ENCODE data around the gene DNAH14.

DNA sequence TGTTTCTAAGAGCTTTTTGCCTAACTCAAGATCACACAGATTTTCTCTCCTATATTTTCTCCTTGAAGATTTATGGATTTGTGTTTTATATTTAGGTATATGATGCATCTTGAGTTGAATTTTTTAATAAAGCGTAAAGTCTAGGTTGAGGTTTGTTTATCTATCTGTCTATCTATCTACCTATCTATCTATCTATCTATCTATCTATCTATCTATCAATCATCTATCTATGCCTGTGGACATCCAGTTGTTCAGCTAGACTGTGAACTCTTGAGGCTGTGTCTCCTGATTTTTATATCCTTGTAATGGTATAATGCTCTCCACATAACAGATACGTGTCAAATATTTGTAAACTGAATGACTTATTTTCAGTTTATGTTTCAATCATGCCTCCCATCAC, 120.1 kb downstream of the DNAH14 start:
- no peak for TF ChIP-seq RAD21 (IDR thresholded peaks at IDR 0.05; ENCODE audit: low read length)
- TF ChIP-seq, protein P1, sequence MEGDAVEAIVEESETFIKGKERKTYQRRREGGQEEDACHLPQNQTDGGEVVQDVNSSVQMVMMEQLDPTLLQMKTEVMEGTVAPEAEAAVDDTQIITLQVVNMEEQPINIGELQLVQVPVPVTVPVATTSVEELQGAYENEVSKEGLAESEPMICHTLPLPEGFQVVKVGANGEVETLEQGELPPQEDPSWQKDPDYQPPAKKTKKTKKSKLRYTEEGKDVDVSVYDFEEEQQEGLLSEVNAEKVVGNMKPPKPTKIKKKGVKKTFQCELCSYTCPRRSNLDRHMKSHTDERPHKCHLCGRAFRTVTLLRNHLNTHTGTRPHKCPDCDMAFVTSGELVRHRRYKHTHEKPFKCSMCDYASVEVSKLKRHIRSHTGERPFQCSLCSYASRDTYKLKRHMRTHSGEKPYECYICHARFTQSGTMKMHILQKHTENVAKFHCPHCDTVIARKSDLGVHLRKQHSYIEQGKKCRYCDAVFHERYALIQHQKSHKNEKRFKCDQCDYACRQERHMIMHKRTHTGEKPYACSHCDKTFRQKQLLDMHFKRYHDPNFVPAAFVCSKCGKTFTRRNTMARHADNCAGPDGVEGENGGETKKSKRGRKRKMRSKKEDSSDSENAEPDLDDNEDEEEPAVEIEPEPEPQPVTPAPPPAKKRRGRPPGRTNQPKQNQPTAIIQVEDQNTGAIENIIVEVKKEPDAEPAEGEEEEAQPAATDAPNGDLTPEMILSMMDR (conservative IDR thresholded peaks at IDR 0.05; ENCODE audit: low read depth, low read length) = no peak
- TF ChIP-seq RFX5 (IDR thresholded peaks at IDR 0.05; ENCODE audit: low read depth, low read length) = no peak
- TF ChIP-seq FOS (IDR thresholded peaks at IDR 0.05; ENCODE audit: low read depth, low read length) = no peak
- TF ChIP-seq RCOR1 (IDR thresholded peaks at IDR 0.05; ENCODE audit: insufficient replicate concordance, low read length) = no peak
- no peak for TF ChIP-seq CHD1 (IDR thresholded peaks at IDR 0.05; ENCODE audit: low read depth, low read length)
- no peak for TF ChIP-seq POLR2A (IDR thresholded peaks at IDR 0.05; ENCODE audit: low read depth, low read length)
- TF ChIP-seq MXI1 (IDR thresholded peaks at IDR 0.05; ENCODE audit: borderline replicate concordance, low read depth, low read length) = no peak
- TF ChIP-seq CEBPB (IDR thresholded peaks at IDR 0.05; ENCODE audit: low read depth, low read length) = no peak
- no peak for TF ChIP-seq MAFK (IDR thresholded peaks at IDR 0.05; ENCODE audit: low read depth, low read length)
- TF ChIP-seq SMC3 (IDR thresholded peaks at IDR 0.05; ENCODE audit: low read depth, low read length) = no peak

All from IMR-90 (cell line).